ENCODE data around the gene LZTS2. TPM values are rescaled to one million over a fixed set of nuclear protein-coding genes. Genes with fewer than 3 reads are reported as not detected.

Gene LZTS2
- total and polyA plus RNA-seq, 2 of the 8 experiments (the other 6 are each of a cell fraction or from before 2014, with no cell fraction given), result 75.7 to 99.5 TPM

GRCh38 chr10:100970076-100970913, 29.3 kb upstream of the LZTS2 start:
- POLR2A ChIA-PET (ENCODE audit: partially characterized antibody), result interaction anchor here (0.7 to 6.0 kb wide), 5 partner anchors 9 to 36 kb away, joined by 3 to 38 read pairs (median 3); no protein-coding TSS in a partner anchor

More at GRCh38 chr10:100970076-100970913, 29.3 kb upstream of the LZTS2 start:
- H3K4me1 ChIP-seq (replicated peaks in 1 of 4; ENCODE audit: control insufficient read depth in 3 of 4, insufficient read depth in 4 of 4, low read length in 3 of 4), result peaks cover 7 to 19% (median 10%) of the 10 kb centered on the region in 4 experiments
- H2BK120ac ChIP-seq (replicated peaks; ENCODE audit: low read depth, low read length), result no peak overlapping the region
- H3K14ac ChIP-seq (ENCODE audit: insufficient read length), result no peak overlapping the region
- H3K27me3 ChIP-seq (replicated peaks in 1 of 4; ENCODE audit: control insufficient read depth in 3 of 4, extremely low read depth in 1 of 4, insufficient read depth in 3 of 4, low read length in 3 of 4), result peaks cover 0 to 3% (median 1%) of the 10 kb centered on the region in 4 experiments; a peak in 1 of 7 replicates
- no peak overlapping the region for H3K23ac ChIP-seq (ENCODE audit: insufficient read length)
- no peak overlapping the region for H4K5ac ChIP-seq (ENCODE audit: insufficient read length, low read depth, low read length)
- peaks cover 0 to 5% of the 10 kb centered on the region in 2 experiments for H4K20me1 ChIP-seq (replicated peaks in 1 of 2; ENCODE audit: control insufficient read depth in 1 of 2, insufficient read depth in 2 of 2, low read length in 2 of 2)
- H3K23me2 ChIP-seq (ENCODE audit: low read depth, low read length), result peaks cover 9% of the 10 kb centered on the region
- peak overlapping the region; percentile 89 to 99 for H3K4me2 ChIP-seq (ENCODE audit: insufficient read depth in 1 of 2, low read depth in 2 of 2, low read length in 2 of 2)
- H3K9me3 ChIP-seq (ENCODE audit: insufficient read depth in 2 of 2, low read depth in 1 of 2, low read length in 1 of 2), result no peaks in the 10 kb centered on the region
- H2BK5ac ChIP-seq (ENCODE audit: low read depth, low read length), result no peak overlapping the region
- TF ChIP-seq CREB1 (IDR thresholded peaks at IDR 0.05) (no peak), BRCA1 (IDR thresholded peaks at IDR 0.05; ENCODE audit: low read depth, low read length) (no peak), NANOG (IDR thresholded peaks at IDR 0.05; ENCODE audit: insufficient read depth, low read depth, low read length, poor library complexity, severe bottlenecking) (no peak), YY1 (IDR thresholded peaks at IDR 0.05; ENCODE audit: low read depth, low read length) (0 out of 2 replicates have a peak, but pooled peaks have one; percentile 50)
- no peak overlapping the region for H3K56ac ChIP-seq (replicated peaks; ENCODE audit: insufficient read length, low read depth, low read length)
- no peak overlapping the region for H3K4ac ChIP-seq (replicated peaks; ENCODE audit: insufficient read length, low read depth, low read length)
- H2BK20ac ChIP-seq (ENCODE audit: low read length), result no peak overlapping the region
- DNase-seq (ENCODE audit: low read depth in 1 of 2, low spot score in 2 of 2) (peak in 1 of 2 experiments; percentile 73), FAIRE-seq (no peak)
- H3K79me2 ChIP-seq (ENCODE audit: control insufficient read depth in 1 of 2, insufficient read depth in 2 of 2, low read length in 2 of 2), result no peaks in the 10 kb centered on the region
- H2AK5ac ChIP-seq (ENCODE audit: low read depth, low read length), result no peak overlapping the region
- no peaks in the 10 kb centered on the region for H3K79me1 ChIP-seq (ENCODE audit: low read depth, low read length)
- no peak overlapping the region for H4K8ac ChIP-seq (ENCODE audit: extremely low read depth, insufficient read depth, low read length)
- H2BK12ac ChIP-seq (ENCODE audit: low read depth, low read length), result no peak overlapping the region
- no peak overlapping the region for H4K91ac ChIP-seq (replicated peaks; ENCODE audit: insufficient read length, low read length)
- 26% methylated on average over 13 of the region's 13 CpGs; no CpG with 5 or more reads in 1 of the 2 experiments for WGBS, 2 experiments (ENCODE audit: extremely low coverage in 1 of 2, insufficient coverage in 1 of 2, insufficient read length in 1 of 2, insufficient replicate concordance in 2 of 2, low coverage in 1 of 2, low lambda C conversion rate in 2 of 2, missing lambda C conversion rate in 1 of 2)
- peak overlapping the region; percentile 67 to 97 (median 72) for H3K4me3 ChIP-seq (ENCODE audit: extremely low read depth in 1 of 4, insufficient read depth in 2 of 4, low read depth in 3 of 4, low read length in 4 of 4)
- H3K27ac ChIP-seq (ENCODE audit: low read depth, low read length), result no peak overlapping the region
- no peak overlapping the region for H3K18ac ChIP-seq (ENCODE audit: extremely low read depth, low read length)
- H2BK15ac ChIP-seq (ENCODE audit: low read length), result no peak overlapping the region
- no peaks in the 10 kb centered on the region for H3K36me3 ChIP-seq (ENCODE audit: control insufficient read depth in 2 of 4, insufficient read depth in 4 of 4, low read length in 3 of 4)
- peak overlapping the region; percentile 93 for H2AFZ ChIP-seq (ENCODE audit: low read length)
- CTCF ChIA-PET (ENCODE audit: partially characterized antibody), result interaction anchor here (0.6 to 5.4 kb wide), 10 partner anchors 12 to 81 kb away, joined by 3 to 32 read pairs (median 5); partner anchors contain the start of genes MRPL43 and TWNK
- H3K9ac ChIP-seq (replicated peaks in 1 of 4; ENCODE audit: extremely low read depth in 1 of 4, low read depth in 3 of 4, low read length in 3 of 4), result peak overlapping the region in 2 of 4 experiments; percentile 10 to 20; a peak in 2 of 7 replicates
